ENCODE data around the gene GUCY1A1. TPM values are rescaled to one million over a fixed set of nuclear protein-coding genes. Genes with fewer than 3 reads are reported as not detected.

The GUCY1A1 gene
- total RNA-seq (not detected), polyA plus RNA-seq (not detected)

- peak in 1 of 5 donors; percentile 31 for DNase-seq
- H3K27ac ChIP-seq (ENCODE audit: low read depth, low read length): no peak within 1 kb of the TSS
- H3K27me3 Mint-ChIP-seq: peaks cover 29 to 38% of the 10 kb centered on the region in 2 donors
- no peak within 1 kb of the TSS for H3K27ac Mint-ChIP-seq
- no peaks in the 10 kb centered on the region for H3K9me3 ChIP-seq (ENCODE audit: control insufficient read depth in 1 of 2, low read length in 2 of 2)
- peaks cover 8 to 21% (median 13%) of the 10 kb centered on the region in 4 donors for H3K4me1 Mint-ChIP-seq
- no peaks in the 10 kb centered on the region for H3K36me3 Mint-ChIP-seq
- peak within 1 kb of the TSS; percentile 49 to 86 (median 62) for H3K4me3 Mint-ChIP-seq
- POLR2A ChIA-PET (ENCODE audit: partially characterized antibody): no interaction called here
- intact Hi-C loops (cut with micrococcal nuclease): no loop called here
- CTCF ChIA-PET (ENCODE audit: partially characterized antibody): no interaction called here
- H3K36me3 ChIP-seq (ENCODE audit: insufficient read depth, low read length): no peaks in the 10 kb centered on the region
- peak within 1 kb of the TSS; percentile 6 to 13 for H3K4me3 ChIP-seq (ENCODE audit: low read length in 2 of 2)
- H3K9me3 Mint-ChIP-seq: peaks cover 0 to 6% (median 0%) of the 10 kb centered on the region in 8 donors
- peaks cover 11% of the 10 kb centered on the region for H3K27me3 ChIP-seq (ENCODE audit: insufficient read depth, low read length)
- H3K4me1 ChIP-seq (ENCODE audit: insufficient read depth, low read length): no peaks in the 10 kb centered on the region
Measured at GRCh38 chr4:155666344-155667221, at the start of gene GUCY1A1. TSS of gene GUCY1A1 (plus strand) at chr4:155666848. CDS start at chr4:155696868, 30,020 bp downstream.

GRCh38 chr4:155617296-155617695 lies 49.4 kb upstream of the GUCY1A1 start:
- DNase-seq: no peak
- Mint-ChIP-seq H3K27me3 (no peaks in the 10 kb centered on the region), H3K27ac (no peak overlapping the region), H3K4me3 (no peak overlapping the region), H3K36me3 (no peaks in the 10 kb centered on the region), H3K9me3 (no peaks in the 10 kb centered on the region), H3K4me1 (peaks cover 0 to 1% (median 0%) of the 10 kb centered on the region in 4 donors)
- no peaks in the 10 kb centered on the region for H3K4me1 ChIP-seq (ENCODE audit: insufficient read depth, low read length)
- H3K36me3 ChIP-seq (ENCODE audit: insufficient read depth, low read length): no peaks in the 10 kb centered on the region
- ChIA-PET POLR2A (ENCODE audit: partially characterized antibody) (no interaction called here), CTCF (ENCODE audit: partially characterized antibody) (no interaction called here)
- intact Hi-C loops (cut with micrococcal nuclease): no loop called here
- no peak overlapping the region for H3K4me3 ChIP-seq (ENCODE audit: low read length in 2 of 2)
- H3K27me3 ChIP-seq (ENCODE audit: insufficient read depth, low read length): no peaks in the 10 kb centered on the region
- no peaks in the 10 kb centered on the region for H3K9me3 ChIP-seq (ENCODE audit: control insufficient read depth in 1 of 2, low read length in 2 of 2)
- no peak overlapping the region for H3K27ac ChIP-seq (ENCODE audit: low read depth, low read length)

GRCh38 chr4:155618183-155618838 lies 48.3 kb upstream of the GUCY1A1 start:
- H3K36me3 ChIP-seq (ENCODE audit: insufficient read depth, low read length): no peaks in the 10 kb centered on the region
- H3K27me3 Mint-ChIP-seq: no peaks in the 10 kb centered on the region
- H3K9me3 Mint-ChIP-seq: no peaks in the 10 kb centered on the region
- H3K27ac Mint-ChIP-seq: no peak overlapping the region
- POLR2A ChIA-PET (ENCODE audit: partially characterized antibody): no interaction called here
- intact Hi-C loops (cut with micrococcal nuclease): no loop called here
- no peak for DNase-seq
- H3K4me1 ChIP-seq (ENCODE audit: insufficient read depth, low read length): no peaks in the 10 kb centered on the region
- no peak overlapping the region for H3K27ac ChIP-seq (ENCODE audit: low read depth, low read length)
- H3K4me3 ChIP-seq (ENCODE audit: low read length in 2 of 2): no peak overlapping the region
- CTCF ChIA-PET (ENCODE audit: partially characterized antibody): no interaction called here
- H3K27me3 ChIP-seq (ENCODE audit: insufficient read depth, low read length): no peaks in the 10 kb centered on the region
- peaks cover 0 to 1% (median 0%) of the 10 kb centered on the region in 4 donors for H3K4me1 Mint-ChIP-seq
- H3K36me3 Mint-ChIP-seq: no peaks in the 10 kb centered on the region
- no peaks in the 10 kb centered on the region for H3K9me3 ChIP-seq (ENCODE audit: control insufficient read depth in 1 of 2, low read length in 2 of 2)
- no peak overlapping the region for H3K4me3 Mint-ChIP-seq

GRCh38 chr4:155620637-155621036 lies 46.0 kb upstream of the GUCY1A1 start:
- intact Hi-C loops (cut with micrococcal nuclease): no loop called here
- Mint-ChIP-seq H3K27me3 (no peaks in the 10 kb centered on the region), H3K9me3 (no peaks in the 10 kb centered on the region), H3K4me3 (no peak overlapping the region), H3K27ac (no peak overlapping the region), H3K4me1 (no peaks in the 10 kb centered on the region), H3K36me3 (no peaks in the 10 kb centered on the region)
- ChIA-PET CTCF (ENCODE audit: partially characterized antibody) (no interaction called here), POLR2A (ENCODE audit: partially characterized antibody) (interaction anchor here (0.6 kb wide), 1 partner anchor 15 kb away, joined by 3 read pairs; no protein-coding TSS in a partner anchor)
- Histone ChIP-seq H3K36me3 (ENCODE audit: insufficient read depth, low read length) (no peaks in the 10 kb centered on the region), H3K4me3 (ENCODE audit: low read length in 2 of 2) (no peak overlapping the region), H3K4me1 (ENCODE audit: insufficient read depth, low read length) (no peaks in the 10 kb centered on the region), H3K27ac (ENCODE audit: low read depth, low read length) (no peak overlapping the region), H3K9me3 (ENCODE audit: control insufficient read depth in 1 of 2, low read length in 2 of 2) (no peaks in the 10 kb centered on the region), H3K27me3 (ENCODE audit: insufficient read depth, low read length) (no peaks in the 10 kb centered on the region)
- no peak for DNase-seq

- no peak overlapping the region for H3K4me3 ChIP-seq (ENCODE audit: low read length in 2 of 2)
- Mint-ChIP-seq H3K27me3 (no peaks in the 10 kb centered on the region), H3K4me3 (no peak overlapping the region), H3K9me3 (peaks cover 0 to 2% (median 0%) of the 10 kb centered on the region in 8 donors), H3K4me1 (peaks cover 0 to 1% (median 0%) of the 10 kb centered on the region in 4 donors), H3K27ac (no peak overlapping the region), H3K36me3 (no peaks in the 10 kb centered on the region)
- intact Hi-C loops (cut with micrococcal nuclease): no loop called here
- DNase-seq: no peak
- H3K27ac ChIP-seq (ENCODE audit: low read depth, low read length): no peak overlapping the region
- ChIA-PET POLR2A (ENCODE audit: partially characterized antibody) (no interaction called here), CTCF (ENCODE audit: partially characterized antibody) (no interaction called here)
- no peaks in the 10 kb centered on the region for H3K27me3 ChIP-seq (ENCODE audit: insufficient read depth, low read length)
- no peaks in the 10 kb centered on the region for H3K9me3 ChIP-seq (ENCODE audit: control insufficient read depth in 1 of 2, low read length in 2 of 2)
- no peaks in the 10 kb centered on the region for H3K36me3 ChIP-seq (ENCODE audit: insufficient read depth, low read length)
- no peaks in the 10 kb centered on the region for H3K4me1 ChIP-seq (ENCODE audit: insufficient read depth, low read length)
Measured at GRCh38 chr4:155624478-155624877, 42.2 kb upstream of the GUCY1A1 start.

- no peaks in the 10 kb centered on the region for H3K4me1 ChIP-seq (ENCODE audit: insufficient read depth, low read length)
- H3K4me3 ChIP-seq (ENCODE audit: low read length in 2 of 2): no peak overlapping the region
- no peak overlapping the region for H3K27ac ChIP-seq (ENCODE audit: low read depth, low read length)
- CTCF ChIA-PET (ENCODE audit: partially characterized antibody): no interaction called here
- Mint-ChIP-seq H3K4me1 (peaks cover 0 to 1% (median 0%) of the 10 kb centered on the region in 4 donors), H3K27ac (no peak overlapping the region), H3K4me3 (no peak overlapping the region), H3K27me3 (no peaks in the 10 kb centered on the region), H3K9me3 (peaks cover 0 to 2% (median 0%) of the 10 kb centered on the region in 8 donors), H3K36me3 (no peaks in the 10 kb centered on the region)
- H3K9me3 ChIP-seq (ENCODE audit: control insufficient read depth in 1 of 2, low read length in 2 of 2): no peaks in the 10 kb centered on the region
- POLR2A ChIA-PET (ENCODE audit: partially characterized antibody): no interaction called here
- no peaks in the 10 kb centered on the region for H3K36me3 ChIP-seq (ENCODE audit: insufficient read depth, low read length)
- no peak for DNase-seq
- no peaks in the 10 kb centered on the region for H3K27me3 ChIP-seq (ENCODE audit: insufficient read depth, low read length)
- intact Hi-C loops (cut with micrococcal nuclease): no loop called here
Measured at GRCh38 chr4:155626561-155626960, 40.1 kb upstream of the GUCY1A1 start.

- H3K4me3 Mint-ChIP-seq: no peak overlapping the region
- CTCF ChIA-PET (ENCODE audit: partially characterized antibody): no interaction called here
- H3K4me1 Mint-ChIP-seq: peaks cover 0 to 1% (median 0%) of the 10 kb centered on the region in 4 donors
- H3K9me3 Mint-ChIP-seq: peaks cover 0 to 2% (median 0%) of the 10 kb centered on the region in 8 donors
- DNase-seq: no peak
- no peaks in the 10 kb centered on the region for H3K36me3 Mint-ChIP-seq
- no peaks in the 10 kb centered on the region for H3K36me3 ChIP-seq (ENCODE audit: insufficient read depth, low read length)
- intact Hi-C loops (cut with micrococcal nuclease): no loop called here
- H3K4me1 ChIP-seq (ENCODE audit: insufficient read depth, low read length): no peaks in the 10 kb centered on the region
- no peaks in the 10 kb centered on the region for H3K9me3 ChIP-seq (ENCODE audit: control insufficient read depth in 1 of 2, low read length in 2 of 2)
- H3K4me3 ChIP-seq (ENCODE audit: low read length in 2 of 2): no peak overlapping the region
- H3K27ac ChIP-seq (ENCODE audit: low read depth, low read length): no peak overlapping the region
- H3K27me3 ChIP-seq (ENCODE audit: insufficient read depth, low read length): no peaks in the 10 kb centered on the region
- H3K27me3 Mint-ChIP-seq: no peaks in the 10 kb centered on the region
- POLR2A ChIA-PET (ENCODE audit: partially characterized antibody): no interaction called here
- no peak overlapping the region for H3K27ac Mint-ChIP-seq
Measured at GRCh38 chr4:155629183-155629825, 37.3 kb upstream of the GUCY1A1 start.

Data from CD4-positive, alpha-beta memory T cell (primary cell).